Measurements from ENCODE around the gene PRKAG2. TPM values are rescaled to one million over a fixed set of nuclear protein-coding genes. Genes with fewer than 3 reads are reported as not detected.

Gene PRKAG2
- polyA plus RNA-seq, 1 of the 3 experiments (the other 2 are of a cell fraction): 51.6 TPM

DNA sequence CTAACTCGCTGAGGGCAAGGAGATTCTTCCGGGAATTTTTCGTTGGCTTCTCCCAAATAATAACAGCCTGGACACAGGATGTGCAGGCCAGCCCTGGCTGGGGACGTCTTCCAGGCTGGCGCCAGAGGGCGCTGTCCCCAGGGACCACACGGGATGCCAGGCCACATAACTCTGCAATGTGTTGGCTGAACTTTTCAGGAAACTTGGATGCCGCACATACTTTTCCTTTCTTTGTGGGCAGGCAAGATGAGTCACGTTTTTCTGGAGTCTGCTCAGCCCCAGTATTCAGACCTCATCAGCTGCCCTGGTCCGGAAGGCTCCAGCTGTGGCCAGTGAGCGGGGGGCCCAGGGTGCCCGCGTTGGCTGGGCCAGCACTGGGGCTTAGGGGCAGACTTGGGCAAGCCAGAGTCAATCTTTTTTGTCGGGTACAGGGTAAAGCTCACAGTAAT lies 122.7 kb downstream of the PRKAG2 start:
- ChIA-PET CTCF (interaction anchor here (0.8 to 22.2 kb wide), 15 partner anchors 8 to 400 kb away, joined by 3 to 333 read pairs (median 4); no protein-coding TSS in a partner anchor), POLR2A (no interaction called here)
- Histone ChIP-seq H3K27me3 (ENCODE audit: insufficient read depth) (no peaks in the 10 kb centered on the region), H3F3A (replicated peaks; ENCODE audit: insufficient read depth) (no peaks in the 10 kb centered on the region), H3K36me3 (replicated peaks in 1 of 2; ENCODE audit: control insufficient read depth in 1 of 2, insufficient read depth in 2 of 2, low read length in 1 of 2) (no peaks in the 10 kb centered on the region), H3K79me2 (ENCODE audit: insufficient read depth) (no peaks in the 10 kb centered on the region), H4K20me1 (ENCODE audit: insufficient read depth) (no peaks in the 10 kb centered on the region), H3K27ac (ENCODE audit: low read depth in 2 of 2, low read length in 1 of 2) (peak overlapping the region; percentile 44 to 61; a peak in 3 of 4 replicates), H3K4me1 (ENCODE audit: control insufficient read depth in 1 of 2, insufficient read depth in 2 of 2, low read depth in 1 of 2, low read length in 1 of 2) (peaks cover 0 to 20% of the 10 kb centered on the region in 2 experiments; a peak in 3 of 4 replicates), H3K9me2 (no peaks in the 10 kb centered on the region), H2AFZ (ENCODE audit: low read depth) (peak overlapping the region; percentile 90; the same call in 1 of the 2 replicates), H3K9ac (no peak overlapping the region), H3K9me3 (no peaks in the 10 kb centered on the region), H3K4me3 (ENCODE audit: low read depth in 2 of 2, low read length in 1 of 2) (no peak overlapping the region; a peak in 1 of 4 replicates), H3K4me2 (no peak overlapping the region; the same call in 1 of the 2 replicates)
- 21% methylated on average over 13 of the region's 14 CpGs for WGBS (ENCODE audit: low lambda C conversion rate)
- peak; percentile 85 for DNase-seq
- no peak for TF ChIP-seq EZH2phosphoT487 (IDR thresholded peaks at IDR 0.05; ENCODE audit: borderline replicate concordance, low read depth)
- TF ChIP-seq, protein P1, sequence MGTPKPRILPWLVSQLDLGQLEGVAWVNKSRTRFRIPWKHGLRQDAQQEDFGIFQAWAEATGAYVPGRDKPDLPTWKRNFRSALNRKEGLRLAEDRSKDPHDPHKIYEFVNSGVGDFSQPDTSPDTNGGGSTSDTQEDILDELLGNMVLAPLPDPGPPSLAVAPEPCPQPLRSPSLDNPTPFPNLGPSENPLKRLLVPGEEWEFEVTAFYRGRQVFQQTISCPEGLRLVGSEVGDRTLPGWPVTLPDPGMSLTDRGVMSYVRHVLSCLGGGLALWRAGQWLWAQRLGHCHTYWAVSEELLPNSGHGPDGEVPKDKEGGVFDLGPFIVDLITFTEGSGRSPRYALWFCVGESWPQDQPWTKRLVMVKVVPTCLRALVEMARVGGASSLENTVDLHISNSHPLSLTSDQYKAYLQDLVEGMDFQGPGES (IDR thresholded peaks at IDR 0.05; ENCODE audit: low read depth, low read length): no peak
- TF ChIP-seq NRF1 (IDR thresholded peaks at IDR 0.05; ENCODE audit: low read depth, low read length): no peak
- TF ChIP-seq, protein P2, sequence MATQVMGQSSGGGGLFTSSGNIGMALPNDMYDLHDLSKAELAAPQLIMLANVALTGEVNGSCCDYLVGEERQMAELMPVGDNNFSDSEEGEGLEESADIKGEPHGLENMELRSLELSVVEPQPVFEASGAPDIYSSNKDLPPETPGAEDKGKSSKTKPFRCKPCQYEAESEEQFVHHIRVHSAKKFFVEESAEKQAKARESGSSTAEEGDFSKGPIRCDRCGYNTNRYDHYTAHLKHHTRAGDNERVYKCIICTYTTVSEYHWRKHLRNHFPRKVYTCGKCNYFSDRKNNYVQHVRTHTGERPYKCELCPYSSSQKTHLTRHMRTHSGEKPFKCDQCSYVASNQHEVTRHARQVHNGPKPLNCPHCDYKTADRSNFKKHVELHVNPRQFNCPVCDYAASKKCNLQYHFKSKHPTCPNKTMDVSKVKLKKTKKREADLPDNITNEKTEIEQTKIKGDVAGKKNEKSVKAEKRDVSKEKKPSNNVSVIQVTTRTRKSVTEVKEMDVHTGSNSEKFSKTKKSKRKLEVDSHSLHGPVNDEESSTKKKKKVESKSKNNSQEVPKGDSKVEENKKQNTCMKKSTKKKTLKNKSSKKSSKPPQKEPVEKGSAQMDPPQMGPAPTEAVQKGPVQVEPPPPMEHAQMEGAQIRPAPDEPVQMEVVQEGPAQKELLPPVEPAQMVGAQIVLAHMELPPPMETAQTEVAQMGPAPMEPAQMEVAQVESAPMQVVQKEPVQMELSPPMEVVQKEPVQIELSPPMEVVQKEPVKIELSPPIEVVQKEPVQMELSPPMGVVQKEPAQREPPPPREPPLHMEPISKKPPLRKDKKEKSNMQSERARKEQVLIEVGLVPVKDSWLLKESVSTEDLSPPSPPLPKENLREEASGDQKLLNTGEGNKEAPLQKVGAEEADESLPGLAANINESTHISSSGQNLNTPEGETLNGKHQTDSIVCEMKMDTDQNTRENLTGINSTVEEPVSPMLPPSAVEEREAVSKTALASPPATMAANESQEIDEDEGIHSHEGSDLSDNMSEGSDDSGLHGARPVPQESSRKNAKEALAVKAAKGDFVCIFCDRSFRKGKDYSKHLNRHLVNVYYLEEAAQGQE (IDR thresholded peaks at IDR 0.05; ENCODE audit: low read depth, low read length): peak; percentile 82
- TF ChIP-seq ELF1 (IDR thresholded peaks at IDR 0.05): peak; percentile 73
- TF ChIP-seq, protein P3, sequence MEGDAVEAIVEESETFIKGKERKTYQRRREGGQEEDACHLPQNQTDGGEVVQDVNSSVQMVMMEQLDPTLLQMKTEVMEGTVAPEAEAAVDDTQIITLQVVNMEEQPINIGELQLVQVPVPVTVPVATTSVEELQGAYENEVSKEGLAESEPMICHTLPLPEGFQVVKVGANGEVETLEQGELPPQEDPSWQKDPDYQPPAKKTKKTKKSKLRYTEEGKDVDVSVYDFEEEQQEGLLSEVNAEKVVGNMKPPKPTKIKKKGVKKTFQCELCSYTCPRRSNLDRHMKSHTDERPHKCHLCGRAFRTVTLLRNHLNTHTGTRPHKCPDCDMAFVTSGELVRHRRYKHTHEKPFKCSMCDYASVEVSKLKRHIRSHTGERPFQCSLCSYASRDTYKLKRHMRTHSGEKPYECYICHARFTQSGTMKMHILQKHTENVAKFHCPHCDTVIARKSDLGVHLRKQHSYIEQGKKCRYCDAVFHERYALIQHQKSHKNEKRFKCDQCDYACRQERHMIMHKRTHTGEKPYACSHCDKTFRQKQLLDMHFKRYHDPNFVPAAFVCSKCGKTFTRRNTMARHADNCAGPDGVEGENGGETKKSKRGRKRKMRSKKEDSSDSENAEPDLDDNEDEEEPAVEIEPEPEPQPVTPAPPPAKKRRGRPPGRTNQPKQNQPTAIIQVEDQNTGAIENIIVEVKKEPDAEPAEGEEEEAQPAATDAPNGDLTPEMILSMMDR (IDR thresholded peaks at IDR 0.05): peak; percentile 100
- TF ChIP-seq, protein P4, sequence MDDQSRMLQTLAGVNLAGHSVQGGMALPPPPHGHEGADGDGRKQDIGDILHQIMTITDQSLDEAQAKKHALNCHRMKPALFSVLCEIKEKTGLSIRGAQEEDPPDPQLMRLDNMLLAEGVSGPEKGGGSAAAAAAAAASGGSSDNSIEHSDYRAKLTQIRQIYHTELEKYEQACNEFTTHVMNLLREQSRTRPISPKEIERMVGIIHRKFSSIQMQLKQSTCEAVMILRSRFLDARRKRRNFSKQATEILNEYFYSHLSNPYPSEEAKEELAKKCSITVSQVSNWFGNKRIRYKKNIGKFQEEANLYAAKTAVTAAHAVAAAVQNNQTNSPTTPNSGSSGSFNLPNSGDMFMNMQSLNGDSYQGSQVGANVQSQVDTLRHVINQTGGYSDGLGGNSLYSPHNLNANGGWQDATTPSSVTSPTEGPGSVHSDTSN (IDR thresholded peaks at IDR 0.05): peak; percentile 88
- peak; percentile 100 for TF ChIP-seq FOSL2 (IDR thresholded peaks at IDR 0.05; ENCODE audit: borderline replicate concordance, low read depth)
- TF ChIP-seq, protein P5, sequence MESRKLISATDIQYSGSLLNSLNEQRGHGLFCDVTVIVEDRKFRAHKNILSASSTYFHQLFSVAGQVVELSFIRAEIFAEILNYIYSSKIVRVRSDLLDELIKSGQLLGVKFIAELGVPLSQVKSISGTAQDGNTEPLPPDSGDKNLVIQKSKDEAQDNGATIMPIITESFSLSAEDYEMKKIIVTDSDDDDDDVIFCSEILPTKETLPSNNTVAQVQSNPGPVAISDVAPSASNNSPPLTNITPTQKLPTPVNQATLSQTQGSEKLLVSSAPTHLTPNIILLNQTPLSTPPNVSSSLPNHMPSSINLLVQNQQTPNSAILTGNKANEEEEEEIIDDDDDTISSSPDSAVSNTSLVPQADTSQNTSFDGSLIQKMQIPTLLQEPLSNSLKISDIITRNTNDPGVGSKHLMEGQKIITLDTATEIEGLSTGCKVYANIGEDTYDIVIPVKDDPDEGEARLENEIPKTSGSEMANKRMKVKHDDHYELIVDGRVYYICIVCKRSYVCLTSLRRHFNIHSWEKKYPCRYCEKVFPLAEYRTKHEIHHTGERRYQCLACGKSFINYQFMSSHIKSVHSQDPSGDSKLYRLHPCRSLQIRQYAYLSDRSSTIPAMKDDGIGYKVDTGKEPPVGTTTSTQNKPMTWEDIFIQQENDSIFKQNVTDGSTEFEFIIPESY (IDR thresholded peaks at IDR 0.05; ENCODE audit: borderline replicate concordance, low read depth): peak; percentile 93
- peak; percentile 35 for TF ChIP-seq CHD2 (IDR thresholded peaks at IDR 0.05; ENCODE audit: low read length, partially characterized antibody)
- TF ChIP-seq TCF12 (IDR thresholded peaks at IDR 0.05): peak; percentile 98
- peak; percentile 100 for TF ChIP-seq TEAD4 (IDR thresholded peaks at IDR 0.05; ENCODE audit: borderline replicate concordance, insufficient read depth)
- TF ChIP-seq NFIC (IDR thresholded peaks at IDR 0.05; ENCODE audit: borderline replicate concordance): peak; percentile 98
- peak; percentile 56 for TF ChIP-seq RAD21 (IDR thresholded peaks at IDR 0.05; ENCODE audit: low read length)
- TF ChIP-seq JUND (IDR thresholded peaks at IDR 0.05): peak; percentile 100
- peak; percentile 50 for TF ChIP-seq GABPA (IDR thresholded peaks at IDR 0.05; ENCODE audit: low read depth)
- TF ChIP-seq SIN3A (IDR thresholded peaks at IDR 0.05; ENCODE audit: borderline replicate concordance, low read depth, low read length): peak; percentile 90; the same call in 1 of the 2 replicates
- TF ChIP-seq YY1 (IDR thresholded peaks at IDR 0.05; ENCODE audit: low read depth): 0 out of 2 replicates have a peak, but pooled peaks have one; percentile 53
- TF ChIP-seq, protein P6, sequence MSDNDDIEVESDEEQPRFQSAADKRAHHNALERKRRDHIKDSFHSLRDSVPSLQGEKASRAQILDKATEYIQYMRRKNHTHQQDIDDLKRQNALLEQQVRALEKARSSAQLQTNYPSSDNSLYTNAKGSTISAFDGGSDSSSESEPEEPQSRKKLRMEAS (IDR thresholded peaks at IDR 0.05; ENCODE audit: low read depth): peak; percentile 84
- TF ChIP-seq RCOR1 (IDR thresholded peaks at IDR 0.05; ENCODE audit: low read length): peak; percentile 69
- peak; percentile 99 for TF ChIP-seq RXRA (IDR thresholded peaks at IDR 0.05; ENCODE audit: borderline replicate concordance, low read depth)
- peak; percentile 26 to 98; a peak in 3 of 4 replicates for TF ChIP-seq EP300 (IDR thresholded peaks at IDR 0.05; ENCODE audit: borderline replicate concordance in 1 of 2, low read depth in 1 of 2, low read length in 1 of 2)
- 0 out of 2 replicates have a peak, but pooled peaks have one; percentile 80 for TF ChIP-seq FOXM1 (IDR thresholded peaks at IDR 0.05; ENCODE audit: low read depth)
- TF ChIP-seq RFX5 (IDR thresholded peaks at IDR 0.05; ENCODE audit: low read length): no peak
- TF ChIP-seq SMC3 (IDR thresholded peaks at IDR 0.05; ENCODE audit: low read depth, low read length): peak; percentile 73
